Osteoblast (primary cell): ENCODE data around the gene PHAF1. TPM values are rescaled to one million over a fixed set of nuclear protein-coding genes. Genes with fewer than 3 reads are reported as not detected.

Experiments used
- DNase-seq: peaks from one replicate; pipeline ENCODE4 v3.0.0; 2011; ENCODE audit warnings: low spot score, mixed read lengths; ENCODE audit not compliant: insufficient read length; ENCODE audit errors: missing footprints
- H2AFZ ChIP-seq: 2 replicates; pipeline ENCODE4 v1.6.0; 2011; ENCODE audit warnings: mild to moderate bottlenecking, low read length
- H3K27ac ChIP-seq: 2 replicates; pipeline ENCODE4 v1.5.1; 2011; ENCODE audit warnings: mild to moderate bottlenecking, low read depth, low read length, moderate library complexity
- H3K27me3 ChIP-seq: 2 replicates; pipeline ENCODE4 v1.6.0; 2012; ENCODE audit warnings: mild to moderate bottlenecking, control low read depth, inconsistent platforms, low read length, moderate library complexity; ENCODE audit not compliant: insufficient read depth
- H3K36me3 ChIP-seq: 2 replicates; pipeline ENCODE4 v1.5.1; 2011; ENCODE audit warnings: mild to moderate bottlenecking, low read length, control low read depth, moderate library complexity; ENCODE audit not compliant: insufficient read depth
- H3K4me1 ChIP-seq: 2 replicates; pipeline ENCODE4 v1.5.1; 2011; ENCODE audit warnings: mild to moderate bottlenecking, low read length, control low read depth, moderate library complexity; ENCODE audit not compliant: insufficient read depth
- H3K4me2 ChIP-seq: 2 replicates; pipeline ENCODE4 v1.6.0; 2011; ENCODE audit warnings: mild to moderate bottlenecking, low read length; ENCODE audit not compliant: insufficient read depth
- H3K4me3 ChIP-seq: fragments of 200-600 bp; sonication (generic); 3 replicates; pipeline ENCODE4 v1.5.1; 2012; ENCODE audit warnings: mild to moderate bottlenecking, low read length, inconsistent platforms; ENCODE audit not compliant: insufficient read depth
- H3K79me2 ChIP-seq: 2 replicates; pipeline ENCODE4 v1.6.0; 2012; ENCODE audit warnings: mild to moderate bottlenecking, low read length, control low read depth, inconsistent platforms; ENCODE audit not compliant: insufficient read depth
- H3K9me3 ChIP-seq: 2 replicates; pipeline ENCODE4 v1.5.1; 2011; ENCODE audit warnings: low read depth, low read length, control low read depth
- H4K20me1 ChIP-seq: 2 replicates; pipeline ENCODE4 v1.6.0; 2012; ENCODE audit warnings: mild to moderate bottlenecking, low read length, control low read depth; ENCODE audit not compliant: insufficient read depth
- total RNA-seq: library from RNA; depleted of rRNA; stranded (reverse); fragments of >200 nt; gene quantifications from 2 replicates; pipeline ENCODE4 v1.2.3, GENCODE V29; 2012
- TF ChIP-seq, protein P1 (sequence below): IDR thresholded peaks from 2 replicates; pipeline ENCODE4 v1.5.1; 2011; ENCODE audit warnings: mild to moderate bottlenecking, low read depth, low read length, moderate library complexity; ENCODE audit errors: extremely low read depth

PHAF1 gene
- total RNA-seq, 1 donor, result 13.8 TPM

DNA sequence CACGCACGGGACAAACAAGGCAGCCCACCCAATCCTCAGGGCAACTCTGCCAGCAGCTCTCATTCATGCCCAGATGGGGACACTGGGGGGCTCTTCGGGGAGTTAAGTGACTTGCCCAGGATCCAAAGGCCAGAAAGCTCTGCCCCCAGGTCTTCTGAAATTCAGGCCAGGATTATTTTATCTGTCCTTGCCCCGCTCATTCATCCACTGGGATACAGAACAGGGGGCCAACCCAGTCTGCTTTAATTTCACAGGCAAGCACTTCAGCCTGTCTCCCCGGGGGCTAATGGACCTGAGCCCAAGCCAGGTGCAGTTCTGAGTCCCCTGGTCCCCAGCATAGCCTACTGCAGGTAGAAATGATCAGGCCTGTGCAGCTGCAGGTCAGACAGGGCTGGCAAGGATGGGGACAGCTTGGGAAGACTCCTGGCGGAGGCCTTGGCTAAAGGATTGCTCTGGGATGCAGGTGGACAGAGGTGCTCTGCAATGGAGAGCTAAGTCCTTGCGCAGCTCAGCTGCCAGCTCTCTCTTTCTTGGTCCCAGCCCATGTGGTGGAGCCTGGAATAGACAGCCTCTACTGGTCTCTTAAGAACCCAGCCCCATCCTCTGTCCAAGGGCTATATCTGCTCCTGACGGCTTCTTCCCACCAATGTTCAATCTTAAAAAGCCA lies 41.8 kb downstream of the PHAF1 start:
- peak overlapping the region; percentile 74 for H3K4me2 ChIP-seq

DNA sequence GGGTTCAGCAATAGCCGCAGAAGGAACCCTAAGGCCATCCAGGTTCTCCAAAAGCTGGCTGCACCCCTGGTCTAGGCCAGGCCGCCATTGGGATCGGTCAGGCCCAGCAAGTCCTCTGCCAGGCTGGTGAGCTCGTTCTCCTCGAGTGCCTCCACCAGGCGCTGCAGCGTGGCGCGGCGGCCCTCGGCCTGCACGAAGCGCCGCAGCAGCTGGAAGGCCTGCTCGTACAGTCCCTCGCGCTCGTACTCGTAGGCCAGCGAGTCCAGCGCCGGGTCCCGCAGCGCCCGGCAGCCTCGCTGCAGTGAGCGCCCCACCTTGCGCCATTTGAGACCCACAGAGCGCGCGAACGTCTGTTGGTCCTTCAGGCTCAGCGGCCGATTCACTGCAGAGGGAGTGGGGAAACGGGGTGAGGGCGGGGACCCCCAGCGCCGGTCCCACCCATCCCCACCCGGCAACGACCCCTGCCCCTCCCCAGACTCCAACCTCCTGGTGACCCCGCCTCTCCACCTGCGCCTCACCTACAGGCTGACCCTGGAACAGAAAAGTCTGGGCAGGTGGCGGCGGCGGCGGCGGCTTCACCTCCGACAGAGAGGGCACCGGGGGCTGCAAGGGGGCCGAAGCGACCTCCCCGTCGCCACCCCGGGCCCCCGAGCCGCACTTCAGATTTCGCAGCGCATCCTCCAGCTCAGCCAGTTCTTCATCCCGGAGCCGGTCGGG lies 45.0 kb downstream of the PHAF1 start:
- peak; percentile 73 for DNase-seq
- peaks cover 5% of the 10 kb centered on the region for H3K4me1 ChIP-seq
- H3K36me3 ChIP-seq, result peaks cover 6% of the 10 kb centered on the region
- H3K27me3 ChIP-seq, result no peaks in the 10 kb centered on the region
- peak overlapping the region; percentile 79 for H3K4me2 ChIP-seq
- H3K27ac ChIP-seq, result no peak overlapping the region
- no peak overlapping the region for H2AFZ ChIP-seq
- H3K79me2 ChIP-seq, result peaks cover 9% of the 10 kb centered on the region
- TF ChIP-seq, protein P1, sequence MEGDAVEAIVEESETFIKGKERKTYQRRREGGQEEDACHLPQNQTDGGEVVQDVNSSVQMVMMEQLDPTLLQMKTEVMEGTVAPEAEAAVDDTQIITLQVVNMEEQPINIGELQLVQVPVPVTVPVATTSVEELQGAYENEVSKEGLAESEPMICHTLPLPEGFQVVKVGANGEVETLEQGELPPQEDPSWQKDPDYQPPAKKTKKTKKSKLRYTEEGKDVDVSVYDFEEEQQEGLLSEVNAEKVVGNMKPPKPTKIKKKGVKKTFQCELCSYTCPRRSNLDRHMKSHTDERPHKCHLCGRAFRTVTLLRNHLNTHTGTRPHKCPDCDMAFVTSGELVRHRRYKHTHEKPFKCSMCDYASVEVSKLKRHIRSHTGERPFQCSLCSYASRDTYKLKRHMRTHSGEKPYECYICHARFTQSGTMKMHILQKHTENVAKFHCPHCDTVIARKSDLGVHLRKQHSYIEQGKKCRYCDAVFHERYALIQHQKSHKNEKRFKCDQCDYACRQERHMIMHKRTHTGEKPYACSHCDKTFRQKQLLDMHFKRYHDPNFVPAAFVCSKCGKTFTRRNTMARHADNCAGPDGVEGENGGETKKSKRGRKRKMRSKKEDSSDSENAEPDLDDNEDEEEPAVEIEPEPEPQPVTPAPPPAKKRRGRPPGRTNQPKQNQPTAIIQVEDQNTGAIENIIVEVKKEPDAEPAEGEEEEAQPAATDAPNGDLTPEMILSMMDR, result no peak
- no peaks in the 10 kb centered on the region for H3K9me3 ChIP-seq
- H3K4me3 ChIP-seq, result peak overlapping the region; percentile 47
- peaks cover 35% of the 10 kb centered on the region for H4K20me1 ChIP-seq

More for the DNA sequence above, 41.8 kb downstream of the PHAF1 start:
- Histone ChIP-seq H3K4me1 (peaks cover 5% of the 10 kb centered on the region), H3K27me3 (no peaks in the 10 kb centered on the region), H3K27ac (peak overlapping the region; percentile 78), H3K79me2 (peaks cover 9% of the 10 kb centered on the region), H2AFZ (peak overlapping the region; percentile 80), H3K36me3 (peaks cover 35% of the 10 kb centered on the region), H3K4me3 (peak overlapping the region; percentile 89), H3K9me3 (no peaks in the 10 kb centered on the region), H4K20me1 (peaks cover 30% of the 10 kb centered on the region)
- DNase-seq, result peak; percentile 92
- TF ChIP-seq, protein P1, result no peak

DNA sequence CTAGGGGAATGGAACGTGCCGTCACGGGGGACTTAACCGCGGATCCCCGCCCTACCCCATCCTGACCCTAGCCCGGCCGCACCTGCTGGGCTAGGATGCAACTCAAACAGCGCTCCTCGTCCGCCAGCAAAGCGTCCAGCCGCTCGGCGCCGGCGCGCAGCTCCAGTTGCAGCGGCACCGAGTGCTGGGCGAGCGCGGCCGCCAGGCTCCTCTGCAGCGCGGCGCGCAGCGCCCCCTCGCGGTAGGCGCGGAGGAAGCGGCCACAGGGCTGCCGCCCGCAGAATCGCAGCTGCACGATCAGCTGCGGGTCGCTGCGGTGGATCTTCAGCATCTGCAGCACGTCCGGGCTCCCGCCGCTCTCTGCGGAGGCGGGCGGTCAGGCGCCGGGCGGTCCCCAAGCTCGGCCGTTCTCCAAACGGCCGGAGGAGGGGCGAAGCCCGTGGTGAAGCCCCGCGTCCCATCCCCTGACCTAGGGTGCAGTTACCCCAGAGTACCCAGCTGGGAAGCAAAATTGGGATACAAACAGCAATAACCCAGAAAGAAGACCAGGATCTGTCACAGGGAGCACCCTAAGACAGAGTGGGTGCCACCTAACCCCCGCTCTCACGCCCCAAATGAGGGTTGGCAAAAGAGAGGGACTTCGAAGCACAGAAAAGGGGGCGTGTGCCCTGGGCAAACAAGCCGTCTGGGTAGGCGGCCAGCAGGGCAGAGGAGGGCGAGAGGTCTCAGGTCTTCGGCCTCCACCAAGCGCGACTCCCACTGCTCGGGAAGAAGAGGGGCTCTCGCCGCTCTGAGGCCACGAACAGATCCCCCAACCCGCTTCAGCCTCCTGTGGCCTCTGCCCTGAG lies 45.8 kb downstream of the PHAF1 start:
- Histone ChIP-seq H3K4me3 (peak overlapping the region; percentile 47), H3K4me2 (peak overlapping the region; percentile 79), H2AFZ (no peak overlapping the region), H3K4me1 (peaks cover 6% of the 10 kb centered on the region), H3K79me2 (peaks cover 4% of the 10 kb centered on the region), H3K9me3 (no peaks in the 10 kb centered on the region), H3K27ac (no peak overlapping the region), H3K36me3 (peaks cover 6% of the 10 kb centered on the region), H4K20me1 (peaks cover 35% of the 10 kb centered on the region), H3K27me3 (no peaks in the 10 kb centered on the region)
- TF ChIP-seq, protein P1, result peak; percentile 74
- DNase-seq, result peak; percentile 100
